Activated T-cell treated with anti-CD3 and anti-CD28 coated beads, Interleukin-2, amount 50 U/mL, for 72 hours (primary cell): ENCODE results near the gene SCYGR4. TPM values are rescaled to one million over a fixed set of nuclear protein-coding genes. Genes with fewer than 3 reads are reported as not detected.

ENCODE experiments used
- ATAC-seq, 2 donors: fragments of 150-1000 bp; cut with Tn5 transposase; replicated peaks in 1 of 2; 2 replicates each; pipeline ENCODE4 v1.10.0; 2021; ENCODE audit warnings: moderate library complexity in 2 of 2, mild to moderate bottlenecking in 1 of 2
- DNase-seq, 2 donors: peaks; one replicate each; pipeline ENCODE4 v3.0.0; 2021 to 2022; ENCODE audit warnings: mixed read lengths in 1 of 2
- H3K27ac Mint-ChIP-seq: one replicate; pipeline ENCODE4 v1.8.0; 2022; ENCODE audit warnings: mild to moderate bottlenecking, moderate library complexity, mixed read lengths
- H3K27me3 Mint-ChIP-seq: one replicate; pipeline ENCODE4 v1.8.0; 2022; ENCODE audit warnings: low read depth, mixed read lengths
- H3K36me3 Mint-ChIP-seq, 2 donors: one replicate each; pipeline ENCODE4 v1.8.0; 2022; ENCODE audit warnings: mixed read lengths in 2 of 2, mild to moderate bottlenecking in 1 of 2; ENCODE audit not compliant: insufficient read depth in 2 of 2
- H3K4me1 Mint-ChIP-seq: one replicate; pipeline ENCODE4 v1.8.0; 2022; ENCODE audit warnings: low read depth, mixed read lengths
- H3K4me3 Mint-ChIP-seq, 2 donors: one replicate each; pipeline ENCODE4 v1.8.0; 2022; ENCODE audit warnings: mild to moderate bottlenecking in 2 of 2, mixed read lengths in 2 of 2, moderate library complexity in 2 of 2
- H3K9me3 Mint-ChIP-seq, 2 donors: one replicate each; pipeline ENCODE4 v1.8.0; 2022; ENCODE audit warnings: mixed read lengths in 2 of 2
- total RNA-seq, 2 donors: library from RNA; stranded (reverse); gene quantifications; one replicate each; pipeline ENCODE4 v1.2.3, GENCODE V29; 2022

Gene SCYGR4
- total RNA-seq, 2 donors from 2014 or later, result not detected

- H3K36me3 Mint-ChIP-seq, result no peaks in the 10 kb centered on the region
- no peaks in the 10 kb centered on the region for H3K9me3 Mint-ChIP-seq
- no peak overlapping the region for H3K27ac Mint-ChIP-seq
- no peak overlapping the region for H3K4me3 Mint-ChIP-seq
- ATAC-seq (no peak), DNase-seq (no peak)
- H3K4me1 Mint-ChIP-seq, result no peaks in the 10 kb centered on the region
- no peaks in the 10 kb centered on the region for H3K27me3 Mint-ChIP-seq
Observed at GRCh38 chr2:227623226-227623625, 5.9 kb downstream of the SCYGR4 start.

GRCh38 chr2:227625420-227625819 lies 8.1 kb downstream of the SCYGR4 start:
- DNase-seq (no peak), ATAC-seq (no peak)
- Mint-ChIP-seq H3K4me1 (no peaks in the 10 kb centered on the region), H3K9me3 (no peaks in the 10 kb centered on the region), H3K27me3 (peaks cover 14% of the 10 kb centered on the region), H3K36me3 (no peaks in the 10 kb centered on the region), H3K4me3 (no peak overlapping the region), H3K27ac (no peak overlapping the region)

- no peak overlapping the region for H3K27ac Mint-ChIP-seq
- peaks cover 27% of the 10 kb centered on the region for H3K27me3 Mint-ChIP-seq
- no peaks in the 10 kb centered on the region for H3K4me1 Mint-ChIP-seq
- peak in 1 of 2 donors; percentile 37 for ATAC-seq
- H3K4me3 Mint-ChIP-seq, result no peak overlapping the region
- H3K9me3 Mint-ChIP-seq, result no peaks in the 10 kb centered on the region
- no peaks in the 10 kb centered on the region for H3K36me3 Mint-ChIP-seq
- DNase-seq, result no peak
Observed at GRCh38 chr2:227626580-227627151, 9.4 kb downstream of the SCYGR4 start.

- no peak overlapping the region for H3K27ac Mint-ChIP-seq
- H3K27me3 Mint-ChIP-seq, result peaks cover 33% of the 10 kb centered on the region
- no peaks in the 10 kb centered on the region for H3K9me3 Mint-ChIP-seq
- H3K4me3 Mint-ChIP-seq, result no peak overlapping the region
- ATAC-seq (peak; percentile 90 to 95), DNase-seq (peak; percentile 25 to 27)
- H3K36me3 Mint-ChIP-seq, result no peaks in the 10 kb centered on the region
- H3K4me1 Mint-ChIP-seq, result no peaks in the 10 kb centered on the region
Observed at GRCh38 chr2:227627769-227628168, 10.5 kb downstream of the SCYGR4 start.

GRCh38 chr2:227629435-227629834 lies 12.1 kb downstream of the SCYGR4 start:
- no peaks in the 10 kb centered on the region for H3K4me1 Mint-ChIP-seq
- H3K27me3 Mint-ChIP-seq, result peaks cover 33% of the 10 kb centered on the region
- no peak overlapping the region for H3K4me3 Mint-ChIP-seq
- no peaks in the 10 kb centered on the region for H3K36me3 Mint-ChIP-seq
- ATAC-seq (no peak), DNase-seq (no peak)
- H3K9me3 Mint-ChIP-seq, result no peaks in the 10 kb centered on the region
- no peak overlapping the region for H3K27ac Mint-ChIP-seq

GRCh38 chr2:227630322-227630721 lies 13.0 kb downstream of the SCYGR4 start:
- H3K27ac Mint-ChIP-seq, result no peak overlapping the region
- no peak overlapping the region for H3K4me3 Mint-ChIP-seq
- H3K27me3 Mint-ChIP-seq, result peaks cover 33% of the 10 kb centered on the region
- no peaks in the 10 kb centered on the region for H3K36me3 Mint-ChIP-seq
- no peaks in the 10 kb centered on the region for H3K4me1 Mint-ChIP-seq
- ATAC-seq (no peak), DNase-seq (no peak)
- no peaks in the 10 kb centered on the region for H3K9me3 Mint-ChIP-seq

- Mint-ChIP-seq H3K4me3 (no peak overlapping the region), H3K27ac (no peak overlapping the region), H3K9me3 (no peaks in the 10 kb centered on the region), H3K36me3 (no peaks in the 10 kb centered on the region), H3K27me3 (peaks cover 33% of the 10 kb centered on the region), H3K4me1 (no peaks in the 10 kb centered on the region)
- ATAC-seq (no peak), DNase-seq (no peak)
Observed at GRCh38 chr2:227632827-227633226, 15.5 kb downstream of the SCYGR4 start.

GRCh38 chr2:227634201-227634600 lies 16.9 kb downstream of the SCYGR4 start:
- no peak for ATAC-seq
- no peaks in the 10 kb centered on the region for H3K4me1 Mint-ChIP-seq

GRCh38 chr2:227642656-227643055 lies 25.4 kb downstream of the SCYGR4 start:
- H3K9me3 Mint-ChIP-seq, result no peaks in the 10 kb centered on the region
- no peaks in the 10 kb centered on the region for H3K4me1 Mint-ChIP-seq

More at GRCh38 chr2:227634201-227634600, 16.9 kb downstream of the SCYGR4 start:
- Mint-ChIP-seq H3K27me3 (peaks cover 31% of the 10 kb centered on the region), H3K27ac (no peak overlapping the region), H3K4me3 (no peak overlapping the region), H3K9me3 (no peaks in the 10 kb centered on the region), H3K36me3 (no peaks in the 10 kb centered on the region)
- DNase-seq, result no peak

GRCh38 chr2:227643990-227644551 lies 26.8 kb downstream of the SCYGR4 start:
- no peak for DNase-seq
- Mint-ChIP-seq H3K9me3 (no peaks in the 10 kb centered on the region), H3K27me3 (peaks cover 12% of the 10 kb centered on the region), H3K27ac (no peak overlapping the region), H3K36me3 (no peaks in the 10 kb centered on the region), H3K4me1 (no peaks in the 10 kb centered on the region), H3K4me3 (no peak overlapping the region)
- ATAC-seq, result no peak

More at GRCh38 chr2:227642656-227643055, 25.4 kb downstream of the SCYGR4 start:
- Mint-ChIP-seq H3K27ac (no peak overlapping the region), H3K36me3 (no peaks in the 10 kb centered on the region), H3K4me3 (no peak overlapping the region), H3K27me3 (peaks cover 2% of the 10 kb centered on the region)
- ATAC-seq, result no peak
- DNase-seq, result no peak

GRCh38 chr2:227653419-227653818 lies 36.1 kb downstream of the SCYGR4 start:
- no peak overlapping the region for H3K4me3 Mint-ChIP-seq
- no peak for DNase-seq
- H3K27ac Mint-ChIP-seq, result no peak overlapping the region
- H3K36me3 Mint-ChIP-seq, result no peaks in the 10 kb centered on the region
- H3K4me1 Mint-ChIP-seq, result peaks cover 6% of the 10 kb centered on the region
- peaks cover 18% of the 10 kb centered on the region for H3K27me3 Mint-ChIP-seq
- no peak for ATAC-seq
- no peaks in the 10 kb centered on the region for H3K9me3 Mint-ChIP-seq

GRCh38 chr2:227654426-227654825 lies 37.1 kb downstream of the SCYGR4 start:
- Mint-ChIP-seq H3K27ac (no peak overlapping the region), H3K27me3 (peaks cover 11% of the 10 kb centered on the region), H3K36me3 (no peaks in the 10 kb centered on the region), H3K4me3 (no peak overlapping the region), H3K4me1 (peaks cover 6% of the 10 kb centered on the region), H3K9me3 (no peaks in the 10 kb centered on the region)
- DNase-seq, result no peak
- no peak for ATAC-seq

GRCh38 chr2:227655454-227655853 lies 38.2 kb downstream of the SCYGR4 start:
- no peaks in the 10 kb centered on the region for H3K36me3 Mint-ChIP-seq
- ATAC-seq (peak; percentile 62 to 86), DNase-seq (no peak)
- H3K4me1 Mint-ChIP-seq, result peaks cover 6% of the 10 kb centered on the region
- no peak overlapping the region for H3K4me3 Mint-ChIP-seq
- no peak overlapping the region for H3K27ac Mint-ChIP-seq
- no peaks in the 10 kb centered on the region for H3K9me3 Mint-ChIP-seq
- peaks cover 6% of the 10 kb centered on the region for H3K27me3 Mint-ChIP-seq
